HEK293T (cell line): Measurements from ENCODE around the gene ZNF326.

Experiments used
- LEF1 ChIP-seq: fragments of 450-650 bp; IDR thresholded peaks from 2 replicates; pipeline ENCODE4 v1.6.1; 2017; ENCODE audit warnings: mild to moderate bottlenecking, borderline replicate concordance
- PKNOX1 ChIP-seq: fragments of 450-650 bp; IDR thresholded peaks from 2 replicates; pipeline ENCODE4 v1.6.1; 2016
- SP1 ChIP-seq: fragments of 450-650 bp; IDR thresholded peaks from 2 replicates; pipeline ENCODE4 v1.6.1; 2017
- ZNF384 ChIP-seq: fragments of 450-650 bp; IDR thresholded peaks from 2 replicates; pipeline ENCODE4 v1.6.1; 2016

- TF ChIP-seq SP1: no peak
- no peak for TF ChIP-seq LEF1
- TF ChIP-seq PKNOX1: no peak
- no peak for TF ChIP-seq ZNF384
These were observed 29.6 kb upstream of the ZNF326 start for GRCh38 chr1:89965193-89965768.
